GM12864 (cell line): ENCODE data around the gene TSKU.

Experiments
- DNase-seq: peaks from one replicate; pipeline ENCODE4 v3.0.0-alpha.2; 2011; ENCODE audit warnings: low read depth
- H3K4me3 ChIP-seq: 2 replicates; pipeline ENCODE4 v1.5.1; 2011; ENCODE audit warnings: mild to moderate bottlenecking, low read depth, low read length, control low read depth
- CTCF ChIP-seq: IDR thresholded peaks from 2 replicates; pipeline ENCODE4 v1.5.1; 2011; ENCODE audit warnings: low read depth, mild to moderate bottlenecking, moderate library complexity, low read length, control low read depth, inconsistent platforms; ENCODE audit errors: missing control alignments

TSKU gene

GRCh38 chr11:76765863-76766350 lies 17.2 kb upstream of the TSKU start:
- DNase-seq, result no peak
- TF ChIP-seq CTCF, result no peak

GRCh38 chr11:76766521-76766920 lies 16.6 kb upstream of the TSKU start:
- H3K4me3 ChIP-seq, result no peak overlapping the region
- TF ChIP-seq CTCF, result no peak
- no peak for DNase-seq

More at GRCh38 chr11:76765863-76766350, 17.2 kb upstream of the TSKU start:
- H3K4me3 ChIP-seq, result no peak overlapping the region

GRCh38 chr11:76767659-76768058 lies 15.5 kb upstream of the TSKU start:
- no peak for TF ChIP-seq CTCF
- no peak overlapping the region for H3K4me3 ChIP-seq
- DNase-seq, result no peak

GRCh38 chr11:76768088-76768908 lies 14.9 kb upstream of the TSKU start:
- H3K4me3 ChIP-seq, result no peak overlapping the region
- no peak for DNase-seq
- no peak for TF ChIP-seq CTCF

GRCh38 chr11:76768909-76769560 lies 14.1 kb upstream of the TSKU start:
- no peak overlapping the region for H3K4me3 ChIP-seq
- DNase-seq, result no peak
- no peak for TF ChIP-seq CTCF

GRCh38 chr11:76769645-76770586 lies 13.2 kb upstream of the TSKU start:
- no peak for DNase-seq
- H3K4me3 ChIP-seq, result no peak overlapping the region
- no peak for TF ChIP-seq CTCF
